Measurements from ENCODE around the gene IL1RAPL1.

Gene IL1RAPL1

DNA sequence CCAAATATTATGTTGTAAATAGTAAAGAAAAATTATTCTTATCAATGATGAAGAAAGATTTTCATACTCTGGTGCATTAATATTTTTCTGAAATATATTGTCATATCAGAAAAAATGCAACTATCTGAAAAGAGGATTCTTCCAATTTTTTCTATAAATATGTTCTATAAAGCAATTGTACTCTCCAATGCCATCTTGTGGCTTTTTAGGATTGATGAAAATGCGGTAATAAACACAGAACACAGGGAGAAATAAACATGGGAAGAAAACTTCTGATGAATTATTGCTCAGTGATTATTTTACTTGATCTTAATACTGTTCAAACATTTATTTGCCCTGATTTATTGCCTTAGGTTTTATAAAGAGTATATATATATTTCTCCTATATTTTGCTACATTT is 215.4 kb downstream of the IL1RAPL1 start:
- DNase-seq, result no peak

DNA sequence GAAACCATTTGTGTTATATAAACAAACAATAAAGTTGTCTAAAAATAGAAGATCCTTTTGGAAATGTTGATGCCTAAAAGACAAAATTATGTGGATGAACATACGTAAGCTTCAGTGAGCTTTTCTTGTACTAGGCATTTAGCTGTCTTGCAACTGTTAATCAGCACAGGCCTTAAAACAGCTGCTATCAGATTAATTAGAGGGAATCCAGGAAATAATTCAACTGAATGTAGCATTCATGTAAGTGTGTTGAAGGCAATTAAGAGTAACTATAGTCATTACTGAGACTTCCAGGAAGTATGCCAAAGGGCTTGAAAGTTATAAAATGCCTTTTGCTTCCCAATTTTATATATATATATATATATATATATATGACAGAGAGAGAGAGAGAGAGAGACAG is 248.7 kb downstream of the IL1RAPL1 start:
- DNase-seq, result no peak

DNA sequence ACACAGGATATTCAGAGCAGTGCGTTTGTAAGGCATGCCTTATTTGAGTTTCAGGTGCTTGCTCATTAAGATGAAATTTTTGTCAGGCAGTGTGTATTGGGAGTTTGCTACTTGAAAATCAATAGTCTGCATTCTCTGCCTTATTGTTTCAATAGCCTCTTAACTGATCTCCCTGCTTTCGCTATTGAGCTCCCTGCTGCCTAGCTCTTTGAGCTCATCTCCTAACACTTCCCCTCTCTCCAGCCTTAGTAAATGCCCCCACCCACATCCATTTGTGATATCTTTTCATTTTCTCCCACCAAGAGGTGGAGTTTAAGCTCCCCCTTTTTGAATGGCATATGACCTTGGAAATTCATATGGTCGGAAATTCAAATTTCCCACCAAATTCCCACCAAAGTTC is 256.6 kb downstream of the IL1RAPL1 start:
- no peak for DNase-seq

DNA sequence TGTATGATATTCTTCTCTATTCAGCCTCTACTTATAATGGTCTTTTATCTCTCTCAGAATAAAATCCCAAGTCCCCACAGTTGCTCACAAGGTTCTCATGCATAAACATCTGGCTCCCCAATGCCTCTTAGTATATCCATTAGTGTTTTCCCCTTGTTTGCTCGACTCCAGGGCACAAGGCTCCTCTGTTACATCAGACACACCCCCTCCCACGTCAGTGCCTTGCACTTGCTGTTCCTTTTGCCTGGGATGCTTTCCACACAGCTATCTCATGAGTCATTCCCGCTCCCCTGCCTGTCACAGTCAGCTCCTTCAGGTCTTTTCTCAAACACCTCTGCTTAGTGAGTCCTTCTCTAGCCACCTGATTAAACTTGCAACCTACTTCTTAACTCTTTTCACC is 260.2 kb downstream of the IL1RAPL1 start:
- DNase-seq, result no peak

DNA sequence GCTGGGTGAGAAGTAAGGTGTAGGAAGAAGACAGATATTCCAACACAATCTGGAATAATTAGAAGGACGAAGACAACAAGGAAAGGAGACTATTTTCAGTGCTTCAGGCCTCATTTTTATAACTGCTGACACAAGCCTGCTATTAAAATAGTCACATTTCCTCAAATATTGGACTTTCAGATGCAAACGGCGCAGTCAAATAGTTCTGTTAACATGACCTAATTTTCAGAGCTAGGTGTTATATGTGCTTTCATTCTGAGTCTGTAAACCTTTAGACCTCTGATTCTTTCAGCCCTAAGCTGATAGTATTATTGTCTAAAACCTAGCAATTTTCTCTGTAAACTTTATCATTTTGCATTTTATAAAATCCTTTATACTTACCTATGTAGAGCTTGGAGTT is 261.5 kb downstream of the IL1RAPL1 start:
- no peak for DNase-seq

DNA sequence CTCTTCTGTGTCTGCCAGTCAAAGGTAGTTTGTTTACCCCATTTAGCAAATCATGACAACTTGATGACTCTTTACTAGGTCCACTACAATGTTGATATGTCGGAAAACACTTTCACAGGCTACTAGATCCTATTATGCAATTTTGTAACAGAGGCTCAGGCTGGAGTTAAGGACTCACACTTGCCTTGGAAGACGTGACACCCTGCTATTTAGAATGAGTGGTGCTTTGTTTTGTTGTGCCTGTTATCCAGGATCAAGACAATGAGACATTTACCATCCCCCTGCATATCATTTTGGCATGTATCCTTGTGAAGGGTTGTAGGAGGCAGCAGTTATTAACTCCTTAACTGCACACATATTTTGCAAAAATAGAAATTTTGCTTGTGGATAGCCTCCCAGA is 263.7 kb downstream of the IL1RAPL1 start:
- peak; percentile 10 for DNase-seq

DNA sequence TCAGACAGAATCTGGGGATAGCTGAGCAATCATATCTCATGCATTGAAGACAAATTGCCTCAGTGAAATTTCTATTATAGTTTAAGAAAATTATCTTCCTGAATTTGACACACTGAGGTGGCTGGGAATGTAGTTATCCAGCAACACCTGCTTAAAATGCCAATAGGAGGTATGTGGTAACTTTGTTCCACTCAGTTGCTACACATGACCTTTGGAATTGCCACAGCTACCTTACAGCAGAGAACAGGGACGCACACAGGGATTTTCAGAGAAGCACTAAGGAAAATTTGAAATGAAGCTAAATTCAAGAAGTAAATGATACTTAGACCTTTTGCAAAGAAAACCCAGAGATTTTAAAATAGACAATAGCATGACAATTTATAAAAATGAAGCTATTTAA is 264.6 kb downstream of the IL1RAPL1 start:
- no peak for DNase-seq

DNA sequence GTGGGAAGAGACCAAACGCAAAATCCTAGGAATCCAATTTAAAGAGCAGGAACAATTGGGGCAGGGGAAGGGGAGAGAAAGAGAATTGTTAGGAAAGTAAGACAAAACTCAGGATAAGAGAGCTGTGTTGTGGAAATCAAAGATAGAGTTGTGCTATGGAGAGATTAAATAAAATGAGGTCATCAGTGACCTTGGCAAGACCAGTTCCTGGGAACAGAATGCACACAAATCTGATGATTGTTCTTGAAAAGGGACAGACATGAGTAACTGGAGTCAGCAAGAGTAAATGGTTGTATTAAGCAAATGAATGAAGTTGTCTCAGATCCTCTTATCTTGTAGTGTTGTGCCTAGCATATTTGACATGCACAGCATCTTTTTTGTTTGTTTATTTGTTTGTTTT is 267.4 kb downstream of the IL1RAPL1 start:
- DNase-seq, result no peak

DNA sequence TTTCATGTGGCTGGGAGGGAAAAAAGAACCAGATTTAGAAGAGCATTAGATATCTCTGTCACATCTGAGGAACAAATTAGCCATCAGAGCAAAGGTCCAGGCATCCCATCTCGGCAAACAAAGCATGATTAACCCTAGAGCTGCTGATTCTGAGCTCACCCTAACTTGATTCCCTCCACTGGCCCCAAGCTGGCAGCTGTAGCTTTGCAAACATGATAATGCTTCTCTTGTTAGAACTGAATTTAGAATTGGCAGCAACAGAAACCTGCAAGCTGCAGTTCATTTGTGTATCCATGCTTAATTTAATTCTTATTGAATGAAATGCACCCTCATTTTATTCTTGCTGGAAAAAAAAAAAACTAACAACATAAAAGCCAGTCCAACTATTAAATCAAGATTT is 289.2 kb downstream of the IL1RAPL1 start:
- DNase-seq, result no peak

DNA sequence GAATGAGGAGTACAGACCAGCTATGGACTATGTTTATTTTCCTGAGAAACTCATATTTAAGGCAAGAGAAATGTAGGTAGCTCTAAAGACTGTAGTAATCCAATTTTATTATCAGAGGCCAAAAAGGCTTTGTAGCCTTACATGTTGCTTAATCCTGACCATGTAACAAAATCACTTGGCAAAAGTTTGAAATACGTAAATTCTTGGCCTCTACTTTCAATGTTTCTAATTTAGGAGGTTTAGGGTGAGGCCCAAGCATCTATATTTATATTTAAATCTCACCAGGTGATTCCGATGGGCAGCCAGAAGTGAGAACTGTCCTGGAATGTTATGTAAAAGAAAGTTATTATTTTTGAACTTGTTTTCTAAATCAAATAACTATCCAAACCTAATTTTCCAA is 289.7 kb downstream of the IL1RAPL1 start:
- no peak for DNase-seq

DNA sequence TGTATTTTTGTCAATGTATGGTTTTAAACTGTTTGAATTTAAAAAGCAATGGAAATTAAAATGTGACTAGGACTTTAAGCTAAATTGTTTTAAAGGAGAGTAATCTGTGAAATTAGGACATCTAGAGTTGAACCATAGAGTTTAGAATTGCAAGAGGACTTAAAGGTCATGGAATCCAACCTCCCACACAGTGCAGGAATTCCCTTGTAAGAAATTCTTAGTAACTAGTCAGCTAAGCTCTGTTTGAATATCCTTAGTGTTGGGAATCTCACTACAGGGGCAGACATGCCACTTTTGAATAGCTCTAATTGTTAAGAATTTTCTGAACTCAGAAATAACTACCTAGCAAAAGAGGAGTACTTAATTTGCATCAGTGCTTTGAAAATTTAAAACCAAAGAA is 292.9 kb downstream of the IL1RAPL1 start:
- no peak for DNase-seq

DNA sequence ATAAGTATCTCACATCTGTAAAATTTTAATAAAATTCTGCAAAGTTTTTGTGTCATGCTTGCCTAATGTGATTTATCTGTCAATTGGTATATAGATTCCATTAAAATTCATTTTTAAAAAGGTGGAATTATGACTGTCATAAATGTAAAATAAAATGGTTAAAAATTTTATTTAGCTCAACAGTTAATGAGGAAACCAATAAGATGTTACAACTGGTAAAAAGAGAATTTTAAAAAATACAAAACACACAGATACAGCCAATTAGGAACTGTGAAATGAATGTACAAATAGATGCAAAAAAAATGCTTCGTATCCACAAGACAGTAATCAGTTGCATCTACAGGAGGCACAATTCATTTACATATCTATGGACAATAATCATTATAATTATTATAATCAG is 297.6 kb downstream of the IL1RAPL1 start:
- DNase-seq, result no peak

DNA sequence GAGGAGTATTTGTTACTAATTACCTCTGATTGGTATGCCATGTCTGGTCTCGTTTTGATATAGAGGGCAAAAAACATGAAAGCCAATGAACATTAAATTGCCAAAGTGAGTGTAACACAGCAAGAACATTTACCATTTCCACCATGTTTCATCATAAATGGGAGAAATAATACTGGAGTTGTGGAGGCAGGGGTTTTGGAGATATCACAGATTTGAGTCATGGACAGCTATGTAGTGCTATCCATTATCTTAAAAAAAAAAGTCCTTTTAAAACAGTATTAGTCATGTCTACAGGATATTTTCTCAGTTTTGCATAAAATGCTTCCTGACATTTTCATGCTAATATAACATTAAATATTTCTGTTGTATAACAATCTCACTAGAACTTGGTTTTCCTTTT is 301.2 kb downstream of the IL1RAPL1 start:
- no peak for DNase-seq

DNA sequence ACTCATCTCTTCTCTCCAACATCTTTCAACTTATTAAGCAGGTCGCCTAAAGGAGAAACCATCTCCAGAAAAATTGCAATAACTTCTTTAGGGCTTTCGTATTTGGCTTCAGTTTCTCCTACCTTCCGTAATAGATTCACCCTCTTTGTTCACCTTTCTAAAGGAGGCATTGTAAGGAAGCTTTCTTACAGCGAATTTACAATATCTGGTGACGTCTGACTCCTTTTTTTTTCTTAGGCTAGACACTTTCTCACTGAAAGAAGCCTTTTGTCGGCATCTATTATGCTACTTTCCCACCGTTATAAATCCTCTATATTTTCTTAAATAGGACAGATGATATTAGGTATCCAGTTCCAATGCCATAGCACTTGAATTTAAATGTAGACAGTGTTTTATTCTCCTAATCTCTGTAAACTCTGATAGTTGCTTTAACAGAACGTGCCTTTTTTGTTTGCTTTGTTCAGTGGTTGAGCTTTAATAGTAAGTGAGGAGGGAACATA is 302.4 kb downstream of the IL1RAPL1 start:
- DNase-seq, result no peak

DNA sequence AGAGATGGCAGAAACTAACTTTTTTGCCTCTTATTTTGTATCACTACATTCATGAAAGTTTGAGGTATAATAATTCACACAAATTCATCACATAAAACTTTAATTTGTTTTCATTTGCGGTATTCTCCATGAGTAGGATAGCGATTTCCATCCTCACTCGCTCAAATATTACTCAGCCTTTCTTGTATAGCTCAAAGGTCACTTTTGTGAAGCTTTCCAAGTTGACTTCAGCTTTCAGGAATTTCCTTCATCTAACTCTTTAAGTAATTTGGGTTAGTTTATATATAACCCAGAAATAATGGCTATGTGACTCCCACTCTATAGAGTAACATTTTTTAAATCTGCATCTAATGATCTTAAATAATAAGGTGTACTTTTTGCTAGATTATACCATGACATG is 314.4 kb downstream of the IL1RAPL1 start:
- no peak for DNase-seq

DNA sequence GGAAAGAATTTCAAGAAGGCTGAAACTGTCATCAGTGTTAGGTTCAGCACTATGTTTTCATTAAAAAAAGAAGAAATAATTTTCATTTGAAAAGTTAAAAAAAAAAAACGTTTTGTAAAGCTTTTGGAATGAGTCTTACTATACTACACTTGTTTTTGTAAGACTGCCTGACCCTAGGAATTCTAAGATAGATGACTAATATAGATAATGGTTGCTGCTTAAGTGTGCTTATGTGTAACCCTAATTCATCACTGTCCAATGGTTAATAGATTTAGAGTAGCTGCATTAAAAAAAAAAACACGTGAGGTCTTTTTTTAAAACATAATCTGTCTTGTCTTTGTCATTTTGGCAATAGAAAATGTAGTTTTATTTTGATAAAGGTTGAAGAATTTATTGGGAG is 323.2 kb downstream of the IL1RAPL1 start:
- no peak for DNase-seq

DNA sequence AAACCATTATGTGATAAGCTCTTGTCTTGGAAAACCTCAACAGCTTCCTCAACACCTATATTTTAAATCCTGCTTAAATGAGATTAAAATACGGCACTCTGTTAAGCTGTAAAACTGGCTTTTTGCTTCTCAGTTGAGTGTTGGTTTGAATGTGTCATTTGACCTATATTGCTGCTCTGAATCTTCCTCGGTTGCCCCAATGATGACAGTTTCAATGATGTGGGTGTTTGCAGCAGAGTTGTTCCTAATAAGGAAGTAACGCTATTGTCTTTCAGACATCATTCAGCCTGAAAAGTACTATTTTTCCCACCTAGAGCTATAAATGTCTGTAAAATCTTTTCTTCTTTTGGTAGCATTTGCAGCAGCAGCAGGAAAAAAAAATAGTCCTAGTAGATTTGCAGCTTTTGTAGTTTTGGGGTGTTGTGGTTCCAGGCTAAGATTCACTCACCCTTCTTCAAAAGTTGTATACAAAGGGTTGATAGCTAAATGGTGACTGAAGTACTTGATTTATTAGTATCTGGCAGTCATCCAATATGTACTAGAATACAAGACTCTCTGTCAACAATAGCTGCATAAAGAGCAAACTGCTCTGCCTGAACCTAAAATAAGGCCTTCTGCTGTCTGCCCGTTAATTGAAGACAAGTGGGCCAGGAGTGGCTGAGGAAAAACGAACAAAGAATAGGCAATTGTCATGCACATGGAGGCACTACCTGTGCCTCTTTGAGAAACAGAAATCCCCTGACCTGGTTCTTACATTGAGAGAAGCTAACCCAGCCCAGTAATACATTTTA is 333.1 kb downstream of the IL1RAPL1 start:
- peak; percentile 70 for DNase-seq

DNA sequence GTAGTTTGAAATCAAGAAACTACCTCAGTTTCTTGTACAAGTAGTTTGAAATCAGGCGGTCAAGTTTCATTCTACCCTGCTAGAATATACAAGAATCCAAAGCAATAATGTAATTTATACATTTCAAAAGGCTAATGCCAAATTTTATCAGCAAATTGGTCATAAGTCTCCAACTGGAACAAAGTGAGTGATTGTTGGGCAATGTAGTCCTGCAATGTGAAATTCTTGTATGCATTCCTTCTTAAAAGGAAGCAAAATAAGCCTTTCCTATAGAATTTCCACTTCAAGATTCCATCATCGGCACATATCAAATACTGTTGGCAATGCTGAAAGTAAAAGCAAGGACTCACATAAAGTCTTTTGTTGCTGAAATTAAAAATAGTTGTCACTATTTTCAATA is 334.9 kb downstream of the IL1RAPL1 start:
- no peak for DNase-seq

DNA sequence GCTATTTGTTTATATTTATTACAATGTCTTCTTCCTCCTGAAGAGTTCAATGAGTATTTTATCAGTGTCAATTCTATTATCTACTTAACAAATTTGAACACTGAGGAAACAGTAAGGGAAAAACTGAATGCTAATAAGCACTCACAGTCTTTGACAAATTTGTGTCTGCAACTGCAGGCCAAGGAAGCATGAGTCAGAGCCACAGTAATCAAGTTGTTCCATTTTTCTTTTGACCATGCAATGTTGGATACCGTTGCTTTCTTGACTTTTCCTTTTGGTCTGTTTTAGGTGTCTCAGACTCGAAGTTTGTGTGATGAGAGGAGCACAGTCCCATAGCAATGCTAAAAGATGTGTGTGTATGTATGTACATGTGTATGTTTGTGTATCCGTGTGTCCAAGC is 359.6 kb downstream of the IL1RAPL1 start:
- no peak for DNase-seq

DNA sequence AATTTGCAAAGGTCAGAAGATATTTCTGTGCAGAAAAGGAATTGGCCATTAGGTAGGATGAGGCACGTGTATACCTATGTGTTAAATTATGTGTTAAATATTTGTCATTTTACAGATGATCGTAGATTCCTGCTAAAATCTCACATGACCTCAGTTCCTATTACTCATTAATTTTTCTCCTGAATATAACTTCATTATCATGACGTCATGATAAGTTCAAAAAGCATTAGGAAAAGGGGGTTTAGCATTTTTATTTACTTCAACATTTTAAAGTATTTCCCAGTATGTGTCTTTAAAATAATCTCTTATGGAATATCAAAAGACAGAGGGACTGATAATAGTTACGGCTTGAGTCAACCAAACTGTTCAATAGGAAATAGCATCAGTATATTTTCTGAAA is 372.8 kb downstream of the IL1RAPL1 start:
- no peak for DNase-seq

DNA sequence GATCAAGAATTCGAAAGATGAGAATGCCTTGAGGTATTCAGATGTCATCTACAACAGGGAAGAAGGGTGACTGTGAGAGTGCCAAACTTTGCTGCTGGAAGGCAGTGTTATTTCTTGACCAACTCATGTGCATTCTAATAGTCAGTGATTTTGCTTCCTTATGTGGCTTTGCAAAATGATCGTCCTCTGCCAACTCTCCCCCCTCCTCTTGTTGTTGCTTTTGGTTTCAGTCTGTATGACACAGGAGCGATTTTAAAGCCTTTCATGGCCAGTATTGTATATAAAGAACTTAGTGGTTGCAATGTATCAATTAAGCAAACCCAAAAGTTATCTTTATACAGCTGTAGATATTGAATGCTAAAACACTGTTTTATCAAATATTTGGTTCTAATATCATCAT is 379.1 kb downstream of the IL1RAPL1 start:
- DNase-seq, result no peak

DNA sequence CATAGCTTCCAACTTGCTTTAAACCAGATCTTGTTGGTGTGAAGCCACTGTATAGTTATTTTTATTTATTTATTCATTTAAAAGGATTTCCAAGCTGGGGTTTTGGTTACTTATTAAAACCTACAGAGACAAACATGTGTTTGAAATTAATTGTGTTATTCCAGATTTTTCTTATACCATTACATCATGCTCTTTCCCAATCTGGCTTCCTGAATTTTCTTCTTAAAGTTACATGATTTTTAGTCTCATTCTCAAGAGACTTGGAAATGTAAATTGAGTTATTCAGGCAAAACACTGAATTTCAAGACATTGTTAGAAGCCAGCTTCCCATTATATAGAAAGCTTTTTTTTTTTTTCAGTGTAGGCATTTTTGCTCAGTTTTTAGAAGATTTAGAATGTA is 381.9 kb downstream of the IL1RAPL1 start:
- DNase-seq, result no peak

DNA sequence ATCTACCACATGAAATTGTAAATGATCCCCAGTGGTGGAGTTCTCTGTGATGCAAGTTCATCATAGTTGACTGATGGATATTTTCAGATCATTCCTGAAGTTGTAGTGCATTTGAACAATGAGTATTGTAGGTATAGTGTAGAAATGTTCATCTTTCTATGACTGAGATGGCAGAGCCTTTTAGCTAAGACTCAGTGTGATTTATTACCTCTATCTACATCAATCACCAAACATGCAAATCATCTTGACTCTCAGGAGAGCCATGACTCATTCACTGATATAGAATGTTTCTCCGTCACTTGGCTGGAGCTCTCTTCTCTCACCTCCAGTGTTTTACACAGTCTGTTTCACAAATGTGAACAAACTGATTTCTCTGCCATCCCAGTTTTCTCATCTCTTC is 392.6 kb downstream of the IL1RAPL1 start:
- no peak for DNase-seq

DNA sequence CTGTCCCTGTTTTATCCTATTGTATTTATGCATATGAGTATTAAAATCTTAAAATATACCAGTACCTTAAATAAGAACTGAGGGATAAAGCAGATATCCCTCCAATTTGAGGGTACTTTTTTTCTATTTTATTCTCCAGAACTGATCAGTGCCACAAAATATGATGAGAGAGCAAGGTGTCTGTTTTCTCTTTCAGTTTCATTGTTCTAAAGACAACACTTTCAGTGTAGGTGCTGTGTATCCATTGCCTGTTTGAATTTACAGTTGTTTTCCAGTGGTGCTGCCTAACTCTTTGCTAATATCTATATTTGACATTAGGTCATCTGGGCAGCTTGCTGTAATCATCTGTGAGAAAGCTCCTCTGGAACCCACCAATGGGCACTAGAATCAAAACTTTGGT is 394.7 kb downstream of the IL1RAPL1 start:
- DNase-seq, result no peak

DNA sequence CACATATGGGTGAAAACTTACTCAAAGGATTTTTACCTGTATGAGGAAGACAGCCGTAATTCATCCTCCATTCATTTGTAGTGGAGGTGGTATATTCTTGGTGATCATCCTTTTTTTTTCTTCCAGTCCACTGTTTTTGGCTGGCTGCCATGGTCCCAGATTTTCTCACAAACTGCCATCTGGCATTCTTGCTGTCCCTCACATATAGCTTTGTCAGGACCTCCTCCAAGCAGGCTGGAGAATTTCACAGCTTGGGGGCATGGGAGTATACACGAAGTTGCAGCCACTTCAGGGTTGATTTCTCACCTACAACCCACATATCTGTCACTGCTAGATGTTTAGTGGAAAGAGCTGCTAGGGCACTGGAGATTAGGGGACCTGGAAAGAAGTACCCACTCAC is 401.0 kb downstream of the IL1RAPL1 start:
- DNase-seq, result no peak
